Breast epithelium (tissue), 3 donors: ENCODE measurements around the gene SHROOM3.

Experiments
- POLR2A ChIP-seq: fragments of 450-650 bp; IDR thresholded peaks from one replicate; pipeline ENCODE4 v1.6.1; 2016; ENCODE audit warnings: antibody characterized with exemption, mild to moderate bottlenecking, moderate library complexity
- TF ChIP-seq, protein P1 (sequence below), 3 donors: fragments of 450-650 bp; IDR thresholded peaks; one replicate each; pipeline ENCODE4 v1.5.1; 2016 to 2017; ENCODE audit warnings: antibody characterized with exemption in 3 of 3, mild to moderate bottlenecking in 3 of 3, moderate library complexity in 3 of 3

DNA sequence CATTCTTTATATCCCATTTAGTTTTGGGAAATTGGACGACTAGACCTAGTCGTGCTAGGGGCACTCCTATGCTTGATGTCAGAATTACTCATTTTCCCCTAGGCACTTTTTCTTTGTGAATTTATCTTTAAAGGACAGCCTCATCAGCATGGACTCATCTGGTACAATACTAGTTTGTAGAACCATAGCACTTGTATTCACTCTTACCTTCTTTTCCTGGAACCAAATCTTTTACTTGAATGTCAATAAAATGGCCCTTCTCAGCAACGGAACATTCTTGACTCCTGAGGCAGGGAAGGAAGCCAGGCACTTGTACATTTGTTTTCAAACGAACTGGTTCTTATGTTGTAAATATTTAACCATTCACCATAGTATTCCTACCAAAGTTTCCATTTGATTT is 187.1 kb downstream of the SHROOM3 start:
- TF ChIP-seq, protein P1, sequence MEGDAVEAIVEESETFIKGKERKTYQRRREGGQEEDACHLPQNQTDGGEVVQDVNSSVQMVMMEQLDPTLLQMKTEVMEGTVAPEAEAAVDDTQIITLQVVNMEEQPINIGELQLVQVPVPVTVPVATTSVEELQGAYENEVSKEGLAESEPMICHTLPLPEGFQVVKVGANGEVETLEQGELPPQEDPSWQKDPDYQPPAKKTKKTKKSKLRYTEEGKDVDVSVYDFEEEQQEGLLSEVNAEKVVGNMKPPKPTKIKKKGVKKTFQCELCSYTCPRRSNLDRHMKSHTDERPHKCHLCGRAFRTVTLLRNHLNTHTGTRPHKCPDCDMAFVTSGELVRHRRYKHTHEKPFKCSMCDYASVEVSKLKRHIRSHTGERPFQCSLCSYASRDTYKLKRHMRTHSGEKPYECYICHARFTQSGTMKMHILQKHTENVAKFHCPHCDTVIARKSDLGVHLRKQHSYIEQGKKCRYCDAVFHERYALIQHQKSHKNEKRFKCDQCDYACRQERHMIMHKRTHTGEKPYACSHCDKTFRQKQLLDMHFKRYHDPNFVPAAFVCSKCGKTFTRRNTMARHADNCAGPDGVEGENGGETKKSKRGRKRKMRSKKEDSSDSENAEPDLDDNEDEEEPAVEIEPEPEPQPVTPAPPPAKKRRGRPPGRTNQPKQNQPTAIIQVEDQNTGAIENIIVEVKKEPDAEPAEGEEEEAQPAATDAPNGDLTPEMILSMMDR (IDR thresholded peaks at IDR 0.05) = no peak
- TF ChIP-seq POLR2A = no peak
